GM19193 (cell line): ENCODE data around the gene RNF40.

ENCODE experiments used
- POLR2A ChIP-seq: IDR thresholded peaks from 4 replicates; pipeline ENCODE4 v1.6.1; 2011; ENCODE audit not compliant: insufficient read depth, insufficient read length; ENCODE audit errors: extremely low read depth

The RNF40 gene

DNA sequence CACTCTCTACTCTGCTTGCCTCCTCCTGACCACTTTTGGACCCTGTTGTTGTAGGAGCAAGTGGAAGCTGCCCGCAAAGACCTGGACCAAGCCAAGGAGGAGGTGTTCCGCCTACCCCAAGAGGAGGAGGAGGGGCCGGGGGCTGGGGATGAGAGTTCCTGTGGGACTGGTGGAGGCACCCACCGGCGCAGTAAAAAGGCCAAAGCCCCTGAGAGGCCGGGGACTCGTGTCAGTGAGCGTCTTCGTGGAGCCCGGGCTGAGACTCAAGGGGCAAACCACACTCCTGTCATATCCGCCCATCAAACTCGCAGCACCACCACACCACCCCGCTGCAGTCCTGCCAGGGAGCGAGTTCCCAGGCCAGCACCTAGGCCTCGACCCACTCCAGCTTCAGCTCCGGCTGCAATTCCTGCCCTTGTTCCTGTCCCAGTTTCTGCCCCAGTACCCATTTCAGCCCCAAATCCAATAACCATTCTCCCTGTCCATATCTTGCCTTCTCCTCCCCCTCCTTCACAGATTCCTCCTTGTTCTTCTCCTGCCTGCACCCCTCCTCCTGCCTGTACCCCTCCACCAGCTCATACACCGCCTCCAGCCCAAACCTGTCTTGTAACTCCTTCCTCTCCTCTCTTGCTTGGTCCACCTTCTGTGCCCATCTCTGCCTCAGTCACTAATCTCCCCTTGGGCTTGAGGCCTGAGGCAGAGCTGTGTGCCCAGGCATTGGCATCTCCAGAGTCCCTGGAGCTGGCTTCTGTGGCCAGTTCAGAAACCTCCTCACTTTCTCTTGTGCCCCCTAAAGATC, 24.9 kb upstream of the RNF40 start:
- TF ChIP-seq POLR2A = no peak

- no peak for TF ChIP-seq POLR2A
Measured at GRCh38 chr16:30737794-30738648, 24.1 kb upstream of the RNF40 start.

GRCh38 chr16:30738984-30739951, 22.9 kb upstream of the RNF40 start:
- TF ChIP-seq POLR2A = no peak

GRCh38 chr16:30740364-30741251, 21.5 kb upstream of the RNF40 start:
- TF ChIP-seq POLR2A = no peak

DNA sequence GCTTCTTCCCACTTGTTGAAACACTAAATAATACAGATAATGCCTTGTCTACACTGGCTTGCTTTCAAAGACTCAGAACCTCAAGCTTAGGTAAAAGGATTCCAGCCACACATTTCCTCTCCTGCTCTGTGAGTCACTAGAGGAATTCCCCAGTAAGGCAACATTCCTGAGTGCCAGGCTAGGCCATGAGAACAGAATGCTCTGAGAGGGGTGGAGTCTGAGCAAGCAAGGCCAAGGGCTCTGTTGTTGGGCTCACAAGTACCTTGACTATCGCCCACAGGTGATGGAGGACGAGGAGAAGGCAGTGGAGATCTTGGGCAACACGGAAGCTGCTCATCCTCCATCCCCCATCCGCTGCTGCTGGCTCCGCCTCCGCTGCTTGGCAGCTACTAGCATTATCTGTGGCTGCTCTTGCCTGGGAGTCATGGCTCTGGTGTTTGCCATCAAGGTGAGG, 20.6 kb upstream of the RNF40 start:
- no peak for TF ChIP-seq POLR2A

DNA sequence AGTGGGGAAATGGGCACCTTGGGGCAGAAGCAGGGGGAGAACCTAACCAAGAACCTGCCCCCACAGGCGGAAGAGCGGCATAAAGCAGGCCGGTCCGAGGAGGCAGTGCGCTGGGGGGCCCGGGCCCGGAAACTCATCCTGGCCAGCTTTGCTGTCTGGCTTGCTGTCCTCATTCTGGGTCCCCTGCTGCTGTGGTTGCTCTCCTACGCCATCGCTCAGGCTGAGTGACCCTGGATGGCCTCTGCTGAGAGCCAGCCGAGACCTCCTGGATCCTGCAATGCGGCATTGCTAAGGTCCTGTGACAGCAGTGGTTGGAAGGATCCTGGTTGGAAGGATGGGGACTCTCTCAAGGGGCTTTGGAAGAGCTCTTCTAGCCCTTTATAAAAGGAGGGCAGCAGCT, 18.4 kb upstream of the RNF40 start:
- no peak for TF ChIP-seq POLR2A

- TF ChIP-seq POLR2A = no peak
Measured at GRCh38 chr16:30744183-30744582, 17.9 kb upstream of the RNF40 start.

DNA sequence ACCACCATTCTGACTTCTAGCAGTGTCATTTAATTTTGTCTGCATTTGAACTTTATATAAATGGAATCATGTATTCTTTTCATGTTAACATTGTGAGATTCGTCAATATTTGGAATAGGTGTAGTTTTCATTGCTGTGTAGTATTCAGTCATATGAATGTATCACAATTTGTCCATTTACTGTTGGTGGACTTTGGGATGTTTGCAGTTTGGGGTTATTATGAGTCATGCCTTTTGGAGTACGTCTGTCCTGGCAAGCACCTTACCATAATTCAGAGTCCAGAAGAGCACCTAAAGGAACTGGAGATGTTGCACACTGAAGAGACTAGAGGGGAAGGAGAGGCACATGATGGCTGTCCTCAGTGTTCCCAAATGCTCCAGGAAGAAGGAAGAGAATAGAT, 17.0 kb upstream of the RNF40 start:
- TF ChIP-seq POLR2A = no peak

DNA sequence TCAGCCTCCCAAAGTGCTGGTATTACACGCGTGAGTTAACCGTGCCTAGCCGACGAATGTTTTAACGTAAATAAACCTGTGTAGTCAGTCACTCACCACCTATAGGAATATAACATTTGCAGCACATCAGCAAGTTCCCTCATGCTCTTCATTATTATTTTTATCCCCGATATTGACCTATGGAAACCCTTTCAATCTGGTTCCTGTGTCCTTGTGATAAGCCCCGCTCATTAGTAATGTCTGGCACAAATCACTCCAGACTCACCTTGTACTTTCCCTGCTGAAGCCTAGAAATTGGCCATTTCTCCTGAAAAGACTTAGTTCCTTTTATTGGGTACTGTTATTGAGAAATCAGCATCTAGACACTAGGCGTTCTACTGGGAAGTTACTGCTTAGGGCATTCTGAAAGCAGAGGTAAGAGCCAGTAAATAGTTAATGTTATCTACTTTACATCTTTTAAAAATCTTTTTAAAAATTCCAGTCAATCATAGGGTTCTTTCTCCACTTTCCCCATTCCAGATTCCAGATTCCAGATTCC, 15.4 kb upstream of the RNF40 start:
- TF ChIP-seq POLR2A = no peak

- TF ChIP-seq POLR2A = no peak
Measured at GRCh38 chr16:30747331-30747730, 14.8 kb upstream of the RNF40 start.

DNA sequence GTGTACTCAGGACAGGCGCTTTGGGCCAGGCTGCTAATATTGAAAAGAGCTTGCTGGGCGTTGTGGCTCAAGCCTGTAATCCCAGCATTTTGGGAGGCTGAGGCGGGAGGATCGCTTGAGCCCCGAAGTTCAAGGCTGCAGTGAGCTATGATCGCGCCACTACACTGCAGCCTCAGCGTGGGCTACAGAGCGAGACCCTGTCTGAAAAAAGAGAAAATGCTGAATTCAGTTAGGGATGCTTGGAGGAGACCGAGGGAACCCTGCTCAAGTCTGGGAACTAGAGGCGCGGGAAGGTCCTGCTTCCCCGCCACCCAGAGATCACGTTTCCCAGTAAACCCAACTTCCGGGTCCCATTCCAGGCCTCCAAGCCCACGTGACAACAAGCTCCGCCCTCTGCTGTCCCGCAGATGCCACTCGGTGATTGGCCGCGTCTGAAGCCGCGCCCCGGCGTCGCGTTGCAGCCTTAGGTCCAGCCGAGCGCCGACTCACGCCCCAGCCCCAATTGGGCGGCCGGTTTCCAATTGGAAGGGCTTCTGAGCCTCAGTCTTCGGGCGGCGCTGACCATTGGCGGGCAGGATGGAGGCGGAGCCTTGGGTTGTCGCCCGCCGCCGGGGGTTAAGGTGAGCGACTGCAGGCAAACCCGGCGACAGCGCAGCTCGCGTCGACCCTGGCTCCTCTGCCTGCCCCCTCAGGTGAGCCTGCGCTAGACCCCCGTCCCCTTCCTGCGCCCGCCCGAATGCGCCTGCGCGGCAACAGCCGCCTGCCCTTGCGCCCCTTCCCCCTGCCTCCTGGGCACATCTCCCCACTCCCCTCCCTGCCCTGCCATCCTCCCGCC, 14.1 kb upstream of the RNF40 start, which contains the start of gene PHKG2:
Gene PHKG2, plus strand, starts transcription at position 627 of the 835 bp plus-strand sequence. CDS start 396 bp downstream, outside the sequence.
- TF ChIP-seq POLR2A = peak; percentile 91

GRCh38 chr16:30748634-30749445, 13.3 kb upstream of the RNF40 start:
- TF ChIP-seq POLR2A = no peak
